Activated T-cell treated with anti-CD3 and anti-CD28 coated beads, Interleukin-2, amount 50 U/mL, for 48 hours (primary cell): ENCODE results near the gene WASF3.
"Not testable (repeated sequence)": the region's sequence is repeated elsewhere in the genome, so short reads cannot be mapped to it uniquely, and the experiment has no call there.

Source experiments
- DNase-seq, 2 experiments: peaks; one replicate each; pipeline ENCODE4 v3.0.0-alpha.2; 2020

The WASF3 gene

DNA sequence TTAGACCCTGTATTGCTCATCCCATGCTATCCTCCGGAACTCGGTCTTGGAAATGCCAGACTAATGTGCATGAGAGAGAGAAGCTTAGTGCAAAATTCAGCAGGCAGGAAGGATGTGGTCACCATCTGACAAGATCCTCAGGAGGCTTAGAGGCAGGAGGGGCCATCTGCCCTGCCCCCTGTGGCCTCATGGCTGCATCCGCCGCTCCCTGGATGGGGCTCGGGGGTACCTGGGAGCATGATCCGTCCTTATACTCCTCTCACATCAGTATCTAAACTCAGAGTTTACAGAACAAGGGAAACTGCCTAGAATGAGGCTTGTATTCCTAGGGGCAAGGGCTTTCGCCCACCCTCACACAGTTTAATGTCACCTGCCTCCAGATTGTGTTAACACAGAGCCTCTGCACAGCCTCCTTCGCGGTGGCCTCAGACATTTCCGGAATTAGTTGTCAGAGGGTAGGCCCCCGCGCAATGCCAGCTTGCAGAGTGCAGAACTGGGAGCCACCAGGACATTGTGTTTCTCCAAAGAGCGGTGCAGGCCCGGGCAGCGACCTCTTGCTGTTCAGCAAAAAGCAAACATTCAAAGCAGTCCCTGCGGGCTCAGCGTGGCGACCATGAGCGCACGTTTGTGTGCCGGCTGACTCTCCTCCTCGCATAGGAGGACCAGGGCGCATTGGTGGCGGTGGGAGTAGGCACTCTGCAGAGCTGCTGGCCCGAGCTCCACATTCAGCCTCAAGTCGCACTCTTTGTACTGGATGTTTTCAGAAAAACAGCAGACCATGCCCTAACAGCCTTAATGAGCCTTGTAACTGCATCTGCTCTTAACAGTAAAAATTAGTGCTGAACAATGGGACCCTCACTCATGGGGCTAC, 164.0 kb downstream of the WASF3 start:
- DNase-seq = peak; percentile 55 to 62

DNA sequence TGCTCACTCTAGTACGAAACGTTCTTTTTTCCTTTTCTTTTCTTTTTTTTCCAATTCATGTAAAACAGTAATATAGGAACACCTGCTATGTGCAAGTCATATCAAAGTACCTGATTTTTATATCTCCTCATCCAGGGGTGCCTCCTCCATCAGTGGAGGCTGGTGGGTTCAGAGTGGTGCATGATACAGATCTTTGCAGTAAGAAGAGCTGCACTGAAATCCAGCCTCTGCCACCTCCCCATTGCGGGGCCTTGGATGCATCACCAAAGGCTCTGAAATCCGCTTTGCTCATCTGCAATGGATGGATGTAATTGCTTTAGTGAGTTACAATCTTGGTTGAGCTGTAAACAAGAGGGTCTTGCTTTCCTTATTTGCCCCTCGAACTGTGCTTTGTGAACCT, 164.8 kb downstream of the WASF3 start:
- DNase-seq = no peak

GRCh38 chr13:26723620-26724019, 166.1 kb downstream of the WASF3 start:
- DNase-seq = not testable (repeated sequence)

- DNase-seq = no peak
Observed at GRCh38 chr13:26726684-26727083, 169.2 kb downstream of the WASF3 start.

GRCh38 chr13:26727122-26727521, 169.6 kb downstream of the WASF3 start:
- DNase-seq = no peak

GRCh38 chr13:26727633-26728032, 170.2 kb downstream of the WASF3 start:
- DNase-seq = no peak

- no peak for DNase-seq
Observed at GRCh38 chr13:26735677-26736076, 178.2 kb downstream of the WASF3 start.
